ENCODE measurements around the gene TM9SF3.

TM9SF3 gene

GRCh38 chr10:96586419-96587263 lies at the start of gene TM9SF3:
TM9SF3 (minus strand) TSS chr10:96587012; CDS start chr10:96586835, 177 bp downstream.
- TF ChIP-seq Cebpa-rat (IDR thresholded peaks at IDR 0.05): no peak
- H3K27me3 ChIP-seq: no peaks in the 10 kb centered on the region
- H3K27ac ChIP-seq: peak within 1 kb of the TSS; percentile 97 to 99 (median 99)
- peaks cover 43 to 60% (median 49%) of the 10 kb centered on the region in 11 experiments for H4K20me1 ChIP-seq
- peak within 1 kb of the TSS; percentile 88 to 97 (median 93) for H3K4me3 ChIP-seq
- H3K9ac ChIP-seq: peak within 1 kb of the TSS; percentile 98 to 99 (median 99)
- peak within 1 kb of the TSS; percentile 87 to 95 (median 91) for H3K4me2 ChIP-seq
- peaks cover 0 to 33% (median 17%) of the 10 kb centered on the region in 11 experiments; a peak in 15 of 22 replicates for H3K36me3 ChIP-seq
- peaks cover 60 to 84% (median 74%) of the 10 kb centered on the region in 10 experiments for H3K4me1 ChIP-seq
- H3K9me3 ChIP-seq (replicated peaks in 1 of 11): no peaks in the 10 kb centered on the region

- H3K4me1 ChIP-seq: peaks cover 6 to 27% (median 19%) of the 10 kb centered on the region in 10 experiments
- H3K4me3 ChIP-seq: no peak overlapping the region
- no peak overlapping the region for H3K4me2 ChIP-seq
- H3K27me3 ChIP-seq: no peaks in the 10 kb centered on the region
- 0 out of 22 replicates have a peak overlapping the region, but pooled peaks of 1 of the 11 experiments have one; percentile 2 for H3K9ac ChIP-seq
- H3K27ac ChIP-seq: no peak overlapping the region
- peaks cover 9 to 100% (median 88%) of the 10 kb centered on the region in 11 experiments; a peak in 20 of 22 replicates for H4K20me1 ChIP-seq
- no peak for TF ChIP-seq Cebpa-rat (IDR thresholded peaks at IDR 0.05)
- peaks cover 96 to 100% (median 99%) of the 10 kb centered on the region in 11 experiments for H3K36me3 ChIP-seq
- H3K9me3 ChIP-seq (replicated peaks in 1 of 11): no peaks in the 10 kb centered on the region
Measured at GRCh38 chr10:96636551-96636950, 49.7 kb upstream of the TM9SF3 start.

GRCh38 chr10:96632974-96633710 lies 46.3 kb upstream of the TM9SF3 start:
- H3K4me3 ChIP-seq: no peak overlapping the region
- no peak overlapping the region for H3K27ac ChIP-seq
- no peaks in the 10 kb centered on the region for H3K9me3 ChIP-seq (replicated peaks in 1 of 11)
- no peaks in the 10 kb centered on the region for H3K27me3 ChIP-seq
- H3K9ac ChIP-seq: no peak overlapping the region
- H4K20me1 ChIP-seq: peaks cover 6 to 99% (median 81%) of the 10 kb centered on the region in 11 experiments; a peak in 19 of 22 replicates
- TF ChIP-seq Cebpa-rat (IDR thresholded peaks at IDR 0.05): no peak
- H3K4me1 ChIP-seq: peaks cover 0 to 18% (median 5%) of the 10 kb centered on the region in 10 experiments; a peak in 7 of 20 replicates
- H3K36me3 ChIP-seq: peaks cover 97 to 100% (median 98%) of the 10 kb centered on the region in 11 experiments
- H3K4me2 ChIP-seq: no peak overlapping the region

GRCh38 chr10:96627292-96627691 lies 40.5 kb upstream of the TM9SF3 start:
- Histone ChIP-seq H3K9ac (no peak overlapping the region), H3K27me3 (no peaks in the 10 kb centered on the region), H3K4me2 (no peak overlapping the region), H3K9me3 (replicated peaks in 1 of 11) (no peaks in the 10 kb centered on the region), H3K4me1 (no peaks in the 10 kb centered on the region), H3K36me3 (peaks cover 97 to 100% (median 99%) of the 10 kb centered on the region in 11 experiments), H4K20me1 (peaks cover 22 to 99% (median 85%) of the 10 kb centered on the region in 11 experiments; a peak in 20 of 22 replicates), H3K4me3 (no peak overlapping the region), H3K27ac (no peak overlapping the region)
- no peak for TF ChIP-seq Cebpa-rat (IDR thresholded peaks at IDR 0.05)

GRCh38 chr10:96626795-96627194 lies 40.0 kb upstream of the TM9SF3 start:
- Histone ChIP-seq H4K20me1 (peaks cover 27 to 99% (median 85%) of the 10 kb centered on the region in 11 experiments; a peak in 20 of 22 replicates), H3K27ac (no peak overlapping the region), H3K27me3 (no peaks in the 10 kb centered on the region), H3K4me3 (no peak overlapping the region), H3K4me1 (no peaks in the 10 kb centered on the region), H3K4me2 (no peak overlapping the region), H3K9ac (no peak overlapping the region), H3K36me3 (peaks cover 97 to 100% (median 99%) of the 10 kb centered on the region in 11 experiments), H3K9me3 (replicated peaks in 1 of 11) (no peaks in the 10 kb centered on the region)
- TF ChIP-seq Cebpa-rat (IDR thresholded peaks at IDR 0.05): no peak

- Histone ChIP-seq H4K20me1 (peaks cover 36 to 99% (median 85%) of the 10 kb centered on the region in 11 experiments), H3K4me1 (no peaks in the 10 kb centered on the region), H3K4me3 (no peak overlapping the region), H3K9ac (no peak overlapping the region), H3K27ac (no peak overlapping the region), H3K36me3 (peaks cover 97 to 100% (median 99%) of the 10 kb centered on the region in 11 experiments), H3K9me3 (replicated peaks in 1 of 11) (no peaks in the 10 kb centered on the region), H3K27me3 (no peaks in the 10 kb centered on the region), H3K4me2 (no peak overlapping the region)
- TF ChIP-seq Cebpa-rat (IDR thresholded peaks at IDR 0.05): no peak
Measured at GRCh38 chr10:96625173-96625572, 38.4 kb upstream of the TM9SF3 start.

GRCh38 chr10:96622013-96622787 lies 35.4 kb upstream of the TM9SF3 start:
- Histone ChIP-seq H3K9me3 (replicated peaks in 1 of 11) (no peaks in the 10 kb centered on the region), H3K4me2 (no peak overlapping the region), H3K36me3 (peaks cover 100% of the 10 kb centered on the region in 11 experiments), H3K4me3 (no peak overlapping the region), H3K9ac (no peak overlapping the region), H4K20me1 (peaks cover 62 to 100% (median 96%) of the 10 kb centered on the region in 11 experiments), H3K27ac (no peak overlapping the region), H3K4me1 (no peaks in the 10 kb centered on the region), H3K27me3 (no peaks in the 10 kb centered on the region)
- TF ChIP-seq Cebpa-rat (IDR thresholded peaks at IDR 0.05): no peak

GRCh38 chr10:96619796-96620773 lies 33.3 kb upstream of the TM9SF3 start:
- H3K27ac ChIP-seq: no peak overlapping the region
- no peak for TF ChIP-seq Cebpa-rat (IDR thresholded peaks at IDR 0.05)
- peaks cover 100% of the 10 kb centered on the region in 11 experiments for H3K36me3 ChIP-seq
- H3K27me3 ChIP-seq: no peaks in the 10 kb centered on the region
- no peaks in the 10 kb centered on the region for H3K9me3 ChIP-seq (replicated peaks in 1 of 11)
- H3K4me1 ChIP-seq: no peaks in the 10 kb centered on the region
- H4K20me1 ChIP-seq: peaks cover 70 to 100% (median 98%) of the 10 kb centered on the region in 11 experiments
- no peak overlapping the region for H3K4me3 ChIP-seq
- H3K4me2 ChIP-seq: no peak overlapping the region
- no peak overlapping the region for H3K9ac ChIP-seq
